ENCODE data around the gene RCC2.

RCC2 gene

DNA sequence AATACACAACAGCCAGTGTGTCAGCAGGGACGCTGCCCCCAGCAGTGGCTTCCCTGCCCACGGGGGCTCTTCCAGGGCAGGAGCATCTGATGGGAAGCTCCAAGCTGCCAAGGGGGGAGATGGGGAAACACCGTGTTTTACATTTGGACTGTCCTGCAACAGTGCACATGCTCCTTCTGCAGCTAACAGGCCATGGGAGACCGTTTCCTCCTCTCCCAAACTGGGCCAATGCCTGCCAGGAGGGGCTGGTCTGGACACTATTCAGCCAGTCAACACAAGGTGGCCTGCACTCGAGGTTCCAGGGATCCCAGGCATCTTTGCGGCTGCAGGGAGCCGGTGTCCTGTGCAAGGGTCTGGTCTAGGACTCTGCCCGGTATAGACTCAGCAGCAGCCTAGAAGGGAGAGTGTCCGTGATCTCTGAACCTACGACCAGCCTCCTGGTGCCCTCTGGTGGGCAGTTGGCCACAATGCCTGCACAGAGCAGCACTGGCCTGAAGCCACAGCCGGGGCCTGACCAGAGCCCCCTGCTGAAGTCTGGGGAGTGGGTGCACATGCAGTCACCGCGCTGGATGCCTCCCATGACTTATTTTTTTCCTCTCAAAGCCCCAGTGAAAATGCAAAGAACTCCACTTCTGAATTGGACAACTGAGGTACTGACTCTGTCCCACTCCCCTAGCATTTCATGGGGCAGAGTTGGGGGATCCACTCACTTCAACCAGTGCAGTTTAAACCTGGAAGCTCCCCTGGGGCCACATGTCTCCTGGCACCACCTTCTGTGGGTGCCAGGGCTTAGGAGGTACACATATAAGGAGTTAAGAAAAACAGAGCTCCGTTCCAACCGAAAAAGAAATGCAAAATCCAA lies 33.3 kb downstream of the RCC2 start:
- H3K4me3 ChIP-seq (ENCODE audit: control insufficient read depth, low read depth, low read length), result no peak overlapping the region
- DNase-seq (ENCODE audit: low read depth), result peak; percentile 54
- TF ChIP-seq, protein P1, sequence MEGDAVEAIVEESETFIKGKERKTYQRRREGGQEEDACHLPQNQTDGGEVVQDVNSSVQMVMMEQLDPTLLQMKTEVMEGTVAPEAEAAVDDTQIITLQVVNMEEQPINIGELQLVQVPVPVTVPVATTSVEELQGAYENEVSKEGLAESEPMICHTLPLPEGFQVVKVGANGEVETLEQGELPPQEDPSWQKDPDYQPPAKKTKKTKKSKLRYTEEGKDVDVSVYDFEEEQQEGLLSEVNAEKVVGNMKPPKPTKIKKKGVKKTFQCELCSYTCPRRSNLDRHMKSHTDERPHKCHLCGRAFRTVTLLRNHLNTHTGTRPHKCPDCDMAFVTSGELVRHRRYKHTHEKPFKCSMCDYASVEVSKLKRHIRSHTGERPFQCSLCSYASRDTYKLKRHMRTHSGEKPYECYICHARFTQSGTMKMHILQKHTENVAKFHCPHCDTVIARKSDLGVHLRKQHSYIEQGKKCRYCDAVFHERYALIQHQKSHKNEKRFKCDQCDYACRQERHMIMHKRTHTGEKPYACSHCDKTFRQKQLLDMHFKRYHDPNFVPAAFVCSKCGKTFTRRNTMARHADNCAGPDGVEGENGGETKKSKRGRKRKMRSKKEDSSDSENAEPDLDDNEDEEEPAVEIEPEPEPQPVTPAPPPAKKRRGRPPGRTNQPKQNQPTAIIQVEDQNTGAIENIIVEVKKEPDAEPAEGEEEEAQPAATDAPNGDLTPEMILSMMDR (conservative IDR thresholded peaks at IDR 0.05; ENCODE audit: control insufficient read depth, insufficient read depth, low read depth, low read length), result peak; percentile 72

DNA sequence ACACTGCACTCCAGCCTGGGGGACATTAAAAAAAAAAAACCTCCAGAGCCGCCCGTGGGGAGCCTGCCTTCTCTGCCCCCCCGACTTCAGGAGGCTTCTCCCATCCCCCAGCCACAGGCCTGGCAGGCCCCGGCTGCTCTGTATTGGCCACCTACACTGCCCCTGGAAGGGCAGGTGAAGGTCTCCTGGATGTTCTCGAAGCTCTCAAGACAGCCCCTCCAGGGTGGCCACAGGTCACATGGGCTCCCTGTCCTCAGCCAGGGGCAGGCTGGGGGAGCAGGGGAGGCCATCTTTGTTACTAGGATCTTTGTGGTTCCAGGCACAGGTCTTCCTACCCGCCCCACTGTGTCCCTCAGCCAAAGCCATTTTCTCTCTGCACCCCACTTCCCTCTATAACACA lies 34.7 kb downstream of the RCC2 start:
- TF ChIP-seq, protein P1 (conservative IDR thresholded peaks at IDR 0.05; ENCODE audit: control insufficient read depth, insufficient read depth, low read depth, low read length), result no peak
- H3K4me3 ChIP-seq (ENCODE audit: control insufficient read depth, low read depth, low read length), result no peak overlapping the region
- DNase-seq (ENCODE audit: low read depth), result no peak

DNA sequence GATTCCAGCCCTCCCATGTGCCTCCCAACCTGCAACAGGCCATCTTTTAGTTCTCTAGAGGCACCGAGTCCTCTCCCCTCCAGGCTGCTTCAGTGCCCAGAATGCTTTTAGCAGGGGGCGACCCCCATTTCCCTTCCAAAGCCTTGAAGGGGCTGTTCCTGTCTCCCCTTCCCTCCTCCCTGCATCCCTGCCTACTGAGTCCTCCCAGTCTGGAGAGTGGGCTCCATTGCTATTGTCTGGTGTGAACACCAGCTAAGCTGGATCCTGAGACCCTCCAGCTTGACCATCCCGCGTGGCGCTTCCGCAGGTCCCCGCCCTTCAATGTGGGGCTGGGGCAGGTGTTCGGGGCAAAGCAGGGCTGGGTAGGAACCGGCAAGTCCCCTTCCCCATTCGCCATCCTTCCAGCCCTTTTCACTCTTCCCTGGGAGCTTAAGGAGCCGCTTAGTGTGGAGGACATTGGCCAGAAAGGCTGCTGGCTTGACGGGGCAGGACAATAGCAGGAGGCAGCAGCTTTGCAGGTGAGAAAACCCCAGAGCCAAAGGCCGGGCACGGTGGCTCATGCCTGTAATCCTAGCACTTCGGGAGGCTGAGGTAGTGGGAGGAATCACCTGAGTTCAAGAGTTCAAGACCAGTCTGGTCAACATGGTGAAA lies 35.3 kb downstream of the RCC2 start:
- no peak for DNase-seq (ENCODE audit: low read depth)
- no peak overlapping the region for H3K4me3 ChIP-seq (ENCODE audit: control insufficient read depth, low read depth, low read length)
- TF ChIP-seq, protein P1 (conservative IDR thresholded peaks at IDR 0.05; ENCODE audit: control insufficient read depth, insufficient read depth, low read depth, low read length), result no peak

DNA sequence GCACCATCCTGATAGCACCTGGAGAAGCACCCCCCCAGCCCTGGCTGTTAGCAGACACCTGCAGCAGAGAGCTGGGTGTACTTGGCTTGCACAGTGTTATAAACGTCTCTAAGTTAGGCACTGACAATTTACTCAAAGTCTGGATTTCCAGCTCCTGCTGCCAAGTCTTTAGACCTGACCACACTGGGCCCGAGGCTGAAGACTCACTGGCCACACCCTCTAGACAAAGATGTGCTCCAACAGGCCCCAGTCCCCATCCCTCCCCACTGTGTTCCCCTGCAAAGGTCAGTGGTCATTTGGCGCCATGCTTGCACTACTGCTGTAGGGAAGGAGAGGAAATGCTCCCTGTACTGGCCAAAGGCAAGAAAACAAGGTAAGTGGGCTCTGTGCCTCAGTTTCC lies 36.4 kb downstream of the RCC2 start:
- TF ChIP-seq, protein P1 (conservative IDR thresholded peaks at IDR 0.05; ENCODE audit: control insufficient read depth, insufficient read depth, low read depth, low read length), result no peak
- H3K4me3 ChIP-seq (ENCODE audit: control insufficient read depth, low read depth, low read length), result no peak overlapping the region
- DNase-seq (ENCODE audit: low read depth), result no peak

DNA sequence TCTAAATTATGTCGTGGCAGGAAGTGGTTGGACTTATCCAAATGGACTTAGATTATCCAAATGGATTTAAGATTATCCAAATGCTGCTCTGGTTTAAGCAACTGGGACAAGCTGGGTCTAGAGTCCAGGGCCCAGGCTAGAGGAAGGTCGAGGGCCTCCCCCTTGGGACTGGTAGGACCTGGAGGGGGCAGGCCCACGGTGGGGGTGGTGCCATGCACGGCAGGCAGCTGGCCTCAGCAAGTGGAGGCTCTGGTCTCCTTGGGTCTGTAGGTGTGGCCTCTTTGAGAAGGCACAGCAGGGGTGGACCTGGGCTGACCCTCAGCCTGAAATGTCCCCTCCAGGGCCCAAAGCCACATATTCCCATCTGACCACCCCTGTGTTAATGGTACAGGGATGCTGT lies 37.6 kb downstream of the RCC2 start:
- TF ChIP-seq, protein P1 (conservative IDR thresholded peaks at IDR 0.05; ENCODE audit: control insufficient read depth, insufficient read depth, low read depth, low read length), result no peak
- no peak for DNase-seq (ENCODE audit: low read depth)
- no peak overlapping the region for H3K4me3 ChIP-seq (ENCODE audit: control insufficient read depth, low read depth, low read length)

DNA sequence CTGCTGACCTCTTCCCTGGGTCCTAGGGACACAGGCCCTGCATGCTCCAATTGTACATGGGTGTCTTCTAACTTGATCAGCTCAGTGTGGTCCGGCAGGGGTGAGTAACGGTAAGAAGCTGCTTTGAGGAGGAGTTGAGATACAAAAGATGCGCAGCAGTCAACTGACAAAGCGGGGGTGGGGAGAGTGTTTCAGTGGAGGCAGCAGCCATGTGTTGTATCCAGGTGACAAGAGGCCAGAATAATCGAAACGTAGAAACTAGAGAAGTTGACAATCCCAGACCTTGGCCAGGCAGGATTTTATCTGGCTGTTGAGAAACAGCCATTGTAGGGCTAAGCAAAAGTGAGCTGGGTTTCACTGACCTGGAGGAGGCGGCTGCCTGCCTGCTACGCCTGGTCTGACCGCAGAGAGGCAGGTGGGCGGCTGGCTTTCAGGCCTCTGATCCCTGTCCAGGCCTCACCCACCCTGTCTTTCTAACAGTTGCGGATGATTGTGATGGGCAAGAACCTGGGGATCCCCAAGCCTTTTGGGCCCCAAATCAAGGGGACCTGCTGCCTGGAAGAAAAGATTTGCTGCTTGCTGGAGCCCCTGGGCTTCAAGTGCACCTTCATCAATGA lies 38.6 kb downstream of the RCC2 start:
- DNase-seq (ENCODE audit: low read depth), result no peak
- TF ChIP-seq, protein P1 (conservative IDR thresholded peaks at IDR 0.05; ENCODE audit: control insufficient read depth, insufficient read depth, low read depth, low read length), result no peak
- no peak overlapping the region for H3K4me3 ChIP-seq (ENCODE audit: control insufficient read depth, low read depth, low read length)

Data from fibroblast of mammary gland (primary cell).